HG03521 (cell line): ENCODE data around the gene DRG2.
A peak's percentile ranks its signal among the peaks of the same experiment; 100 is the strongest.

Experiments
- ATAC-seq: cut with Tn5 transposase; IDR thresholded peaks from one replicate; pipeline ENCODE4 v1.9.1; 2021; ENCODE audit warnings: mild to moderate bottlenecking, moderate library complexity; ENCODE audit not compliant: unreplicated experiment

The DRG2 gene

GRCh38 chr17:18087610-18088491, at the start of gene DRG2:
Gene DRG2 (plus strand): TSS chr17:18087948. CDS start chr17:18088024, 76 bp downstream.
- peak; percentile 84 for ATAC-seq

GRCh38 chr17:18038149-18038850, 49.4 kb upstream of the DRG2 start:
- no peak for ATAC-seq

DNA sequence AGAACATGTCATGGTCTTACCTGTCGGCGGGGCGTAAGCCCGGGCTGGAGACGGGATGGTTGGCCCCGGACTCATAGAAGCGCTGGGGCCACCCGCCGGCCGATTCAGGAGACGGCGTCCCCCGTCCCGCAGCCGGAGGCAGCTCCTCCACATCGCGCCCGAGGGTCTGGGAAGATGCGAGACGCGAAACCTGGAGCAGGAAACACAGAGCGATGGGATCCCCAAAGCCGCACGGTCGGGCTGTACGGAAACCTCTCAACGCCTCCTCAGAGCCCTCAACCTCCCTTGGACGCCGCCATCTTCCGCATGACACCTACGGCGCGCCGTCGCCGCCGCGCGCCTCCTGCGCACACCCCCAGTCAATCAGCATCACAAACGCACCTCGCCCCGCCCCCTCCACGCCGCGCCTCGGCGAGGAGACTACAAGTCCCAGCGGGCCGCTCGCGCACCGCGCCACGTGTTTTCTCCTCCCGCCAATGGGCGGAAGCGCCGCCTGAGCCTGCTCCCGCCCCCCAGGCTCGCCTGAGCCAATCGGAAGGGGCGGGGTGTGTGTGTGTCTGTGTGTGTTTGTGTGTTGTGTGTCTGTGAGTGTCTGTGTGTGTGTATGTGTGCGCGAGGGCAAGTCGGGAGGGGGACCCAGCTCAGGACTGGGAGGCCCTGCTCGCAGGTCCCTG, 48.8 kb upstream of the DRG2 start, which contains the start of the genes ATPAF2 and GID4:
TSS of gene ATPAF2 (minus strand) at position 308 of the 674 bp plus-strand sequence. CDS start at position 153, 155 bp downstream.
TSS of gene GID4 (plus strand) at position 548 of the 674 bp plus-strand sequence. CDS start at position 605, 57 bp downstream.
- peak; percentile 84 for ATAC-seq

DNA sequence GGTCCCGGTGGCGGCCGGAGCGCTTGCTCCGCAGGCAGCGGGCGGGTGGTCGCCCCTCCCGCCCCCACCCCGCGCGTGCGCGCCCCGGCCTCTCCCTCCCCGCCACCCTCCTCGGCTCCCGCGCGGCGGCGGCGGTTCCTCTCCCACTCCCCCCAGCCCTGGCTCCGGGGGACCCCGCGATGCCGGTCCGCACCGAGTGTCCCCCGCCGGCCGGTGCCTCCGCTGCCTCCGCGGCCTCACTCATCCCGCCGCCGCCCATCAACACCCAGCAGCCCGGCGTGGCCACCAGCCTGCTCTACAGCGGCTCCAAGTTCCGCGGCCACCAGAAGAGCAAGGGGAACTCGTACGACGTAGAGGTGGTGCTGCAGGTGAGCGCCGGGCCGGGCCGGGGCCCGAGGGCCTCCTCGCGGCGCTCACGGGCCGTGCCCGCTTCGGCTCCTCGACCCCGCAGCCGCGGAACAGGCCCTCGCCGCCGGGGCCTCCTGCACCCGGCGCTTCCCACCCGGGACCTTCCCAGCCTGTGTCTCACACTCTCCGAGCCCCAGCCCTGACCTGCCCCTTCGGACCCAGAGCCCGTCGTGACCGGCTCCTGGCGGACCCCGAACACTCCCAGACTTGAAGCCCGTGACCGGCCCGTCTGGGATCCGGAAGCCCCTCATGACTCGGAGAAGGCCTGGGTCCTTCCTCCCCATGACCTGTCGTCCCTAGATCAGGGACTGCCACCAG, 48.0 kb upstream of the DRG2 start:
- peak; percentile 4 for ATAC-seq

DNA sequence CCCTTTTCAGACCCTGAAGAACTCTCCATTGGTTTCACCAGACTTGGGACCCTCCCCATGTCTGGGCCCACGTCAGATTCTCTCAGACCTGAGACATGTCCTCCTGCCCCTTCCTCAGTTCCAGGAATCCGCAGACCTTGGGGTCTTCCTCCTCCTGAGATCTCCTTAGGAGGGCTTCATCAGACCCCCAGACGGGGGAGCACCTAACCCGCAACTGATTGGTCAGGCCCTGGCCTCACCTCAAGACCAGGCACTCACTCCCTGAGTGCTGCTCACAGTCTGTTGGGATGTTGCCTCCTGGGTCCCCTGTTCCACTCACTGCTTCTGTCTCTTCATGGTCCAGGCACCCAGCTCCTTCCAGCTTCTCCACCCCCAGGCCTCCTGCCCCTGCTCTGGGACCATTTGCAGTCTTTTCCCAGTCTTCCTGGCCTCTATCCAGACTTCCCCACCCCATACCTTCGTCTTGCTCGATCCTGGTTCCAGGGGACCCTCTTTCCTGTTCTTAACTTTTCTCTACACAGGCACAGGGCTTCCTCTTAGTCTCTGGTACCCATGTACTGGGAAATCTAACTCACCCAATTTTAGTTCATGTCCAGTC, 47.4 kb upstream of the DRG2 start:
- ATAC-seq = no peak

GRCh38 chr17:18041776-18042175, 46.0 kb upstream of the DRG2 start:
- ATAC-seq = no peak

DNA sequence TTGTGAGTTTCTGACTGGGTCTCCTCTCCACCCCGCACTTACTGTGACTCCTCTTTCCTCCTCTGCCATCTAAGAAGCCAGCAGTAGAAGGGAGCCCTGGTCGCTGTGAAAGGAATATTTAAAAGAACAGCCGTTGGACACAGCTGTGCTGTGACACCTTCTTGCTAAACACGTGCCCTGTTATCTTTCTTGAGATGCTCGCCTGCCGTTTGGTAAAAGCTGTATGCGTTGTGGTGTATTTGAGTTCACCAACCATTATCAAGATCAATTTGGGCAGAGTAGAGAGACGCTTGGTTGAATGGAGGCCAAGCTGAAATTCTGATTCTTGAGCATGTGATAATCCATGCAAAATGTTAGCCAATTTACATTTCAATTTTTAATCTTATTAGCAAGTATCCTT, 44.8 kb upstream of the DRG2 start:
- no peak for ATAC-seq

- ATAC-seq = no peak
Observed at GRCh38 chr17:18043491-18043890, 44.3 kb upstream of the DRG2 start.

GRCh38 chr17:18044609-18045008, 43.1 kb upstream of the DRG2 start:
- no peak for ATAC-seq

DNA sequence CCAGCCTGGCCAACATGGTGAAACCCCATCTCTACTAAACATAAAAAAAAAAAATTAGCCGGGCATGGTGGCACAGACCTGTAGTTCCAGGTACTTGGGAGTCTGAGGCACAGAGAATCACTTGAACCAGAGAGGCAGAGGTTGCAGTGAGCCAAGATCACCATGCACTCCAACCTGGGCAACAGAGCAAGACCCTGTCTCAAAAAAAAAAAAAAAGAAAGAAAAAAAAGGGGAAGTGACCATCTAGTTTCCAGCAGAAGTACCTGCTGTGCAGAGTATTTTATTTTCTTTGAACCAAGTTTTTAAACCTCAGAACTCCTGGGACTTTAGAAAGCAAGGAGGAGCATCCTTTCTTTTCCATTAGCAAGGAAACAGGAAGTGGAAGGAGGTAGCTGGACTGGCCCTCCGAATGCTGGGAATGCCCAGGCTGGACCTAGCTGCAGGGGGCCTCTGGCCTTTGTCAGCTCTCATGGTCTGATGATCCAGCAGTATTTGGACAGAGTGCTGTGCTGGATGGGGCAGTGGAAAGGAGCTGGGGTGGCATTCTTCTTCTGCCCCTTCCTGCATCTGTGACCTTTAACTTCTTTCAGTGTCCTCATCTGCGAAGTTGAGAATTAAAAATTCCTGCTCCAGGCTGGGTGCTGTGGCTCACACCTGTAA, 41.9 kb upstream of the DRG2 start:
- ATAC-seq = no peak

GRCh38 chr17:18055597-18055996, 32.2 kb upstream of the DRG2 start:
- no peak for ATAC-seq

- ATAC-seq = no peak
Observed at GRCh38 chr17:18056214-18056613, 31.5 kb upstream of the DRG2 start.

DNA sequence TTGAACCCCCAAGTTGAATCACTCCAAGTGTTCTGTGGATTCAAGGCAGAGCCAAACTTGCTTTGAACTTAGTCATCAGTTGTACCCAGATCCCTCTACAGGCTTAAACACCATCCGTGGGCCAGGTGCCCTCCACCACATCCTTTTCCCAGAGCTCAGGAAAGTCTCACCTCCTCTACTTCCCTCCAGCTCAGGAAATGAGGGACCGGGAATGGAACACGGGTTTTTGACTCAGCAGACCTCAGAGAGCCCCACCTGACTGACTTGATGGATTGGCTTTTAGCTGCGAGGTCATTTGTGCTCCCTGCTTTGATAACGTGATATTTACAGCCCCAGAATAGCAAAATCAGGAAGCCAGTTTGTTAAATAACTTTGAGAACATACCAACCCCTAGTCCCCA, 28.5 kb upstream of the DRG2 start:
- ATAC-seq = no peak

DNA sequence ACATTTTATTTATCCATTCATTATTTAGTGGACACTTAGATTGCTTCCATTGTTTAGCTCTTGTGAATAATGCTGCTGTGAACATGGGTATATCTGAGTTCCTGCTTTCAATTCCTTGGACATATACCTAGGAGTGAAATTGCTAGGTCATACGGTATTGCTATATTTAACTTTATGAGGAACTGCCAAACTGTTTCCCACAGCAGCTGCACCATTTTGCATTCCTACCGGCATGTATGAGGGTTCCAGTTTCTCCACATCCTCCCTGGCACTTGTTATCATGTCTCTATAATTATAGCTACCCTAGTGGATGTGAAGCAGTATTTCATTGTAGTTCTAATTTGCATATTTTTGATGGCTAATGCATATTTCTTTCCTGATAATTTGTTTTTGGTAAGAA, 23.7 kb upstream of the DRG2 start:
- no peak for ATAC-seq

- no peak for ATAC-seq
Observed at GRCh38 chr17:18065546-18065945, 22.2 kb upstream of the DRG2 start.

- ATAC-seq = no peak
Observed at GRCh38 chr17:18066866-18067265, 20.9 kb upstream of the DRG2 start.

DNA sequence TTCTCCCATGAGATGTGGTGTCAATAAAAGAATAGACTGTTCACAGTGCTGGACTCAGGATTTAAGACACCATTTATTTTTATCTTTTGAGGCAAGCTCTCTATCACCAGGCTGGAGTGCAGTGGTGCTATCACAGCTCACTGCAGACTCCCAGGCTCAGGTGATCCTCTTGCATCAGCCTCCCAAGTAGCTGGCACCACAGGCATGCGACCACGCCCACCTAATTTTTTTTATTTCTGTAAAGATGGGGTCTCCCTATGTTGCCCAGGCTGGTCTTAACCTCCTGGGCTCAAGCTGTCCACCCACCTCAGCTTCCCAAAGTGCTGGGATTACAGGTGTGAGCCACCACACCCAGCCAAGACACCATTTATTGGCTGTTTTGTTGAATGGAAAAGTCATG, 18.6 kb upstream of the DRG2 start:
- ATAC-seq = no peak

GRCh38 chr17:18070861-18071340, 16.8 kb upstream of the DRG2 start:
- ATAC-seq = no peak

DNA sequence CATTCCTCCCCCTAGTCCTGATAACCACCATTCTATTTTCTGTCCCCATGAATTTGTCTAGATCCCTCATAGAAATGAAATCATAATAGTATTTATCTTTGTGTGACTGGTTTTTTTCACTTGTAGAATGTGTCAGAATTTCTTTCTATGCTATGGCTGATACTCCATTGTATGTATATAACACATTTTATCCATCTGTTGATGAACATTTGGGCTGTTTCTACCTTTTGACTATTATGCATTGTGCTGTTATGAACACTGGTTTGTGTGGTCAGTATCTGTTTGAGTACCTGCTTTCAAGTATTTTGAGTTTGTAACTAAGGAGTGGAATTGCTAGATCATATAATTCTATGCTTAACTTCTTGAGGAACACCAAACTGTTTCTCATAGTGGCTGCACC, 16.0 kb upstream of the DRG2 start:
- ATAC-seq = no peak
